AG09309 (cell line): ENCODE data around the gene AMMECR1.
A peak's percentile ranks its signal among the peaks of the same experiment; 100 is the strongest.

Source experiments
- DNase-seq: peaks from one replicate; pipeline ENCODE4 v3.0.0-alpha.2; 2010; ENCODE audit warnings: low read depth
- H3K4me3 ChIP-seq: 2 replicates; pipeline ENCODE4 v1.5.1; 2011; ENCODE audit warnings: mild to moderate bottlenecking, low read depth, low read length, moderate library complexity; ENCODE audit not compliant: control insufficient read depth
- CTCF ChIP-seq: IDR thresholded peaks from 2 replicates; pipeline ENCODE4 v1.5.1; 2011; ENCODE audit warnings: mild to moderate bottlenecking, low read depth, low read length, inconsistent platforms; ENCODE audit not compliant: insufficient read depth, control insufficient read depth; ENCODE audit errors: missing control alignments

Gene AMMECR1

DNA sequence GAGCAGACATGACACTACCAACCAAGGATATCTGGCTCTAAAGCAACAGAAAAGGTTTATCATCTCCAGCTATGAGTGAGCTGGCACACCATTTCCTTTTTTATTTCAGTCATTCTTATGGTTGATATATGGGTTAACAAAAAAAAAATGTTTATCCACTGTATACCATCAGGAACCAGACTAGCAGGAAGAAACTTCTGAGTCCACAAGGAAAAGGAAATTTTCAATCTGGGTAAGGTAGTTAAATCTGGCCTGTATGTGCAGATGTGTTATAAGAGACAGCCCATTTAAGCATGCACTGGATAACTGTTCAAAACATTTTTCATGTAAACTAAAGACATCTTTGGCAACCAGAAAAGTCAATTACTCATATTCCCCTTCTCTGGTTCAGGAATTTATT is 35.0 kb downstream of the AMMECR1 start:
- no peak for DNase-seq
- no peak for TF ChIP-seq CTCF
- H3K4me3 ChIP-seq: no peak overlapping the region

DNA sequence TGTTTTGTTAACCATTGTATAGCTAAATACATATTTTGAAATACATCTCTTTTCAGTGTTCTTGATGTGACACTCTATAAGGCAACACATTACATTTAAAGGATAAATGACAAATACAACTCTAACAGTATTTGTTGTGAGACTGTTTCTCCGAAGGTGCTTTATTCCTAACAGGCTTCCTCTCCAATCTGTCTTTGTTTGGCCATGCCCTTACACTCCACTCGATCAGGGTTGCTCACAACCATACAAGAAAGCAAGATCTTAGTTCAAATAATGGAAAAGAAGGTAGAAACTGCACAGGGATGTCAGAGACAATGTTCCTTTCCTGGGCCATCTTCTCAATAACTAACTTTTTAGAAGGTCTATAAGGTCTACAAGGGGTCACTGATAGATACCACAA is 36.5 kb downstream of the AMMECR1 start:
- TF ChIP-seq CTCF: no peak
- DNase-seq: no peak
- no peak overlapping the region for H3K4me3 ChIP-seq

- DNase-seq: peak; percentile 65
- H3K4me3 ChIP-seq: no peak overlapping the region
- TF ChIP-seq CTCF: no peak
Measured at GRCh38 chrX:110280954-110281353, 36.9 kb downstream of the AMMECR1 start.

DNA sequence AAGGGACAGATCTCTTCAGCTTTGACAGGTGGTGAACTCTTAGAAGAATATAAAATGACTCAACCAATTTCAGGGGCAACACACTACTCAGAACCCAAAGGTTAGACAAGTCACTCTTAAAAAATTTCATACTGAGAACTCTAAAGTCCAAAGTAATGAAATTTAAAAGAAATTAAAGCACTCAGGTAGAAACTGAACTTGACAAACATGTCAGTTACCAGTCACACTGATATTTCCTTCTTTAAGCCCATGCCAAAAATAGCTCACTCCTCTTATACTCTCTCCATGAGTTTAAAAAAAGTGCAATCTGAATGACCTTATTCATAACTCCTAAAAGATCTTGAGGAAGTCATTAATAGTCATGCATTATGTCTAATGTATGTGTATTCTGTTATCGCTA is 40.3 kb downstream of the AMMECR1 start:
- TF ChIP-seq CTCF: no peak
- DNase-seq: no peak
- no peak overlapping the region for H3K4me3 ChIP-seq

GRCh38 chrX:110276778-110277177 is 41.1 kb downstream of the AMMECR1 start:
- TF ChIP-seq CTCF: no peak
- no peak overlapping the region for H3K4me3 ChIP-seq
- no peak for DNase-seq

DNA sequence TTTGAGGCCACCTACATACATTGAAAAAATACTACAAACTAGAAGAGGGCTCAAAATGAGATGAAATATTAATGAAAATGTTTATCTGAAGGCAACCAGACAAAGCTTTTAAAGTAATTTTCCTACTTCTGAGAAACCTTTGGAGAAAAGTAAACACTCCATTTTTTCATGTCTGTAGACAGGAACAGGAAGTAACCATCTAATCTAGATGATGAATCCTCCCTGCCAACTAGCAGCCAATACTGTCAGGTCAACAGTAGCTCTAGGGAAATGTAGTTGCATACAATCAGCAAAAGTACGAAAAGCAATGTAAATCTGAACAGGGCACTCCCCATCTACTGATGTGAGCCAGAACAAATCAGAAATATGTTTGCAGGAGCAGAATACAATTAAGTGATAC is 49.0 kb downstream of the AMMECR1 start:
- TF ChIP-seq CTCF: no peak
- H3K4me3 ChIP-seq: no peak overlapping the region
- no peak for DNase-seq

DNA sequence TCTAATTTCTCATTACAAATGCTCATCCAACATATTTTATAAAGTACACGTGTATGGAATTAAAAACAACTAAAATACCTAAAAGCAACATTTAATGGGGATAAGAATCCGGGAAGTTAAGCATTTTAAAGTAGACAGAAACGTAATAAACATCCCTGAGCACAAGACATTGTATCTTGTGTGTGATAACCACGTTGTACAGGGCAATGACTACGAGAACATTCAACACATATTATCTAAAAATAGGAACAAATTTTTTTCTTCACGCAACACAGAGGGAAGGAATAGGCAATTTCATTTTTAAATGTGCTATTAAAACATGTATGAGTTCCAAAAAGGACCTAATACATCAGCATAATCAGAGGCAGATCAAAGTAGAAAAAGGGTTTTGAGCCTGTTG is 49.5 kb downstream of the AMMECR1 start:
- no peak for DNase-seq
- no peak for TF ChIP-seq CTCF
- H3K4me3 ChIP-seq: no peak overlapping the region
